ENCODE data around the gene PGR.

GRCh38 chr11:101061606-101062005 is 68.0 kb downstream of the PGR start:
- TF ChIP-seq EZH2phosphoT487 (IDR thresholded peaks at IDR 0.05; ENCODE audit: insufficient read depth, low read depth) (no peak), EZH2 (IDR thresholded peaks at IDR 0.05; ENCODE audit: insufficient read depth, poor library complexity, severe bottlenecking) (no peak)
